ENCODE results near the gene SPTLC3. TPM values are rescaled to one million over a fixed set of nuclear protein-coding genes. Genes with fewer than 3 reads are reported as not detected.

SPTLC3 gene
- total and polyA plus RNA-seq, 2 of the 13 experiments (the other 11 are each of a cell fraction or from before 2014, with no cell fraction given): 20.5 to 95.6 TPM

GRCh38 chr20:13166011-13166410 lies 157.2 kb downstream of the SPTLC3 start:
- Histone ChIP-seq H3K4me2 (ENCODE audit: low read depth, low read length) (no peak overlapping the region), H3K4me1 (ENCODE audit: insufficient read depth, low read length) (no peaks in the 10 kb centered on the region), H4K20me1 (ENCODE audit: insufficient read depth, low read length) (no peaks in the 10 kb centered on the region), H3K9me3 (ENCODE audit: low read length) (no peaks in the 10 kb centered on the region), H3K79me2 (ENCODE audit: insufficient read depth, low read length) (no peaks in the 10 kb centered on the region), H3K27ac (ENCODE audit: extremely low read length, insufficient read depth, low read length) (no peak overlapping the region), H3K27me3 (ENCODE audit: control insufficient read depth in 1 of 2, insufficient read depth in 2 of 2, low read length in 2 of 2) (no peaks in the 10 kb centered on the region), H3K36me3 (replicated peaks in 1 of 2; ENCODE audit: control insufficient read depth in 1 of 2, insufficient read depth in 2 of 2, low read length in 2 of 2) (peaks cover 12 to 22% of the 10 kb centered on the region in 2 experiments), H3K9ac (ENCODE audit: insufficient read depth, low read depth, low read length) (no peak overlapping the region), H3K4me3 (replicated peaks in 1 of 3; ENCODE audit: insufficient read depth in 1 of 3, low read depth in 2 of 3, low read length in 3 of 3) (no peak overlapping the region), H2AFZ (ENCODE audit: low read length) (no peak overlapping the region)
- intact Hi-C loops (cut with micrococcal nuclease; ENCODE audit: unreplicated experiment) (no loop called here), in situ Hi-C loops (cut with HindIII; ENCODE audit: extremely low pct_ligation_motif_present, low pct_unique_long_range_greater_than_20kb) (no loop called here)
- 92% methylated on average over 5 of the region's 5 CpGs for WGBS (ENCODE audit: low lambda C conversion rate)
- DNase-seq (ENCODE audit: low spot score) (no peak), ATAC-seq (no peak), FAIRE-seq (no peak)
- CTCF ChIA-PET (ENCODE audit: low intra/inter-chr PET ratio, low total read pairs): no interaction called here
- POLR2A ChIA-PET: no interaction called here
- no TSS peak for BruUV-seq (replicated peaks)
- no peak for TF ChIP-seq MED13 (CRISPR knock-in tag; IDR thresholded peaks at IDR 0.05)
- no peak for TF ChIP-seq CERS6 (CRISPR knock-in tag; IDR thresholded peaks at IDR 0.05)
- TF ChIP-seq PCBP1 (IDR thresholded peaks at IDR 0.05; ENCODE audit: borderline replicate concordance, low read depth, low read length): no peak
- TF ChIP-seq CEBPG (CRISPR knock-in tag; IDR thresholded peaks at IDR 0.05): no peak
- no peak for TF ChIP-seq USF2 (IDR thresholded peaks at IDR 0.05; ENCODE audit: low read depth, low read length)
- no peak for TF ChIP-seq USF2 (CRISPR knock-in tag; IDR thresholded peaks at IDR 0.05; ENCODE audit: borderline replicate concordance)
- no peak for TF ChIP-seq SP4 (CRISPR knock-in tag; IDR thresholded peaks at IDR 0.05)
- TF ChIP-seq ZEB1 (IDR thresholded peaks at IDR 0.05; ENCODE audit: insufficient replicate concordance, low read depth): no peak
- TF ChIP-seq ZFP82 (CRISPR knock-in tag; IDR thresholded peaks at IDR 0.05; ENCODE audit: borderline replicate concordance): no peak
- no peak for TF ChIP-seq PHF5A (CRISPR knock-in tag; IDR thresholded peaks at IDR 0.05; ENCODE audit: low read depth, unreplicated experiment)
- no peak for TF ChIP-seq ZNF691 (CRISPR knock-in tag; IDR thresholded peaks at IDR 0.05; ENCODE audit: borderline replicate concordance, low read depth)
- TF ChIP-seq TRIM24 (CRISPR knock-in tag; IDR thresholded peaks at IDR 0.05): no peak
- TF ChIP-seq ESRRA (CRISPR knock-in tag; IDR thresholded peaks at IDR 0.05; ENCODE audit: low read depth): no peak
- TF ChIP-seq DRAP1 (CRISPR knock-in tag; IDR thresholded peaks at IDR 0.05): no peak
- no peak for TF ChIP-seq ZNF784 (CRISPR knock-in tag; IDR thresholded peaks at IDR 0.05; ENCODE audit: borderline replicate concordance)
- no peak for TF ChIP-seq KMT2B (CRISPR knock-in tag; IDR thresholded peaks at IDR 0.05)
- no peak for TF ChIP-seq NFIC (IDR thresholded peaks at IDR 0.05; ENCODE audit: low read length)
- no peak for TF ChIP-seq MAFF (IDR thresholded peaks at IDR 0.05; ENCODE audit: low read depth, low read length)
- TF ChIP-seq SOX13 (IDR thresholded peaks at IDR 0.05): no peak
- TF ChIP-seq SOX13 (CRISPR knock-in tag; conservative IDR thresholded peaks at IDR 0.05 in 1 of 2, IDR thresholded peaks at IDR 0.05 in 1 of 2): no peak
